ENCODE results near the gene SSBP3.

GRCh38 chr1:54397980-54398379, 8.2 kb downstream of the SSBP3 start:
- TF ChIP-seq CTCF (IDR thresholded peaks at IDR 0.05) (no peak), POLR2A (IDR thresholded peaks at IDR 0.05) (no peak)
